HCT116 (cell line): ENCODE measurements around the gene NINJ2. TPM values are rescaled to one million over a fixed set of nuclear protein-coding genes. Genes with fewer than 3 reads are reported as not detected.

Experiments used
- ATAC-seq: fragments of 200-7000 bp; cut with Tn5 transposase; 2 replicates; pipeline ENCODE4 v1.9.1; 2020; ENCODE audit warnings: mild to moderate bottlenecking, moderate library complexity
- BruUV-seq: library from RNA; stranded (reverse); fragments of 400-500 nt; replicated peaks from 2 replicates; lab custom pipeline; 2021; lab: Mats Ljungman, UMichigan
- CTCF ChIA-PET: fragments of 300-600 bp; sonication (Branson Sonifier 250); formaldehyde crosslinking; loops from one replicate; lab custom pipeline; 2021; ENCODE audit warnings: antibody characterized with exemption; lab: Charles Lee
- POLR2A ChIA-PET: fragments of 300-600, 350-600 bp; sonication (Branson Sonifier 250); formaldehyde crosslinking; loops from one replicate; lab custom pipeline; 2021; ENCODE audit warnings: antibody characterized with exemption; lab: Charles Lee
- RAD21 ChIA-PET, 2 experiments: fragments of 300-600 bp; sonication (Branson Sonifier 250); formaldehyde crosslinking; loops; one replicate each; lab custom pipeline; 2023; ENCODE audit warnings: low total read pairs in 2 of 2; ENCODE audit not compliant: uncharacterized antibody in 2 of 2, unreplicated experiment in 2 of 2, low non-redundant PET in 1 of 2; lab: Charles Lee
- DNase-seq: peaks from one replicate; pipeline ENCODE4 v3.0.0-alpha.2; 2010; ENCODE audit warnings: low read depth, low spot score
- H2AFZ ChIP-seq: fragments of 200-600 bp; shearing (Covaris generic), sonication (generic); 2 replicates; pipeline ENCODE4 v1.6.1; 2017; ENCODE audit warnings: low read depth, mixed run types, mixed read lengths, antibody characterized with exemption, low read length; ENCODE audit not compliant: poor library complexity, severe bottlenecking
- H3K27ac ChIP-seq: 2 replicates; pipeline ENCODE4 v1.5.1; 2012; ENCODE audit warnings: low read depth, low read length
- H3K27me3 ChIP-seq: fragments of 200-600 bp; sonication (generic); 2 replicates; pipeline ENCODE4 v1.6.1; 2016; ENCODE audit warnings: mixed run types, low read length, mixed read lengths; ENCODE audit not compliant: insufficient read depth
- H3K36me3 ChIP-seq, 2 experiments: fragments of 200-500 bp in 1 of 2; fragments of 200-600 bp in 1 of 2; sonication (Bioruptor generic) in 1 of 2; sonication (generic) in 1 of 2; 2 replicates each; pipeline versions ENCODE4 v1.5.1 to v1.6.1; 2014 to 2016; ENCODE audit warnings: low read length in 2 of 2, inconsistent platforms in 1 of 2, mixed read lengths in 1 of 2, mixed run types in 1 of 2; ENCODE audit not compliant: insufficient read depth in 2 of 2, control insufficient read depth in 1 of 2
- H3K4me1 ChIP-seq, 2 experiments: fragments of 200-600 bp in 1 of 2; sonication (generic) in 1 of 2; 2 replicates each; pipeline versions ENCODE4 v1.5.1 to v1.6.1; 2012 to 2017; ENCODE audit warnings: low read length in 2 of 2, inconsistent platforms in 1 of 2, mild to moderate bottlenecking in 1 of 2, mixed read lengths in 1 of 2, mixed run types in 1 of 2, moderate library complexity in 1 of 2; ENCODE audit not compliant: insufficient read depth in 2 of 2, control insufficient read depth in 1 of 2
- H3K4me2 ChIP-seq: fragments of 200-600 bp; sonication (generic); 2 replicates; pipeline ENCODE4 v1.6.1; 2017; ENCODE audit warnings: mixed run types, low read length, mixed read lengths
- H3K4me3 ChIP-seq, 2 experiments: fragments of 200-600 bp in 1 of 2; sonication (generic) in 1 of 2; replicated peaks in 1 of 2; 2 replicates each; pipeline ENCODE4 v1.5.1; 2011 to 2016; ENCODE audit warnings: low read length in 2 of 2, control low read depth in 1 of 2, low read depth in 1 of 2, mild to moderate bottlenecking in 1 of 2, mixed read lengths in 1 of 2, mixed run types in 1 of 2
- H3K79me2 ChIP-seq: fragments of 200-600 bp; sonication (generic); 2 replicates; pipeline ENCODE4 v1.6.1; 2017; ENCODE audit warnings: mild to moderate bottlenecking, mixed run types, low read length, moderate library complexity, mixed read lengths; ENCODE audit not compliant: insufficient read depth
- H3K9ac ChIP-seq: fragments of 200-600 bp; sonication (generic); 2 replicates; pipeline ENCODE4 v1.6.1; 2016; ENCODE audit warnings: low read length, mixed read lengths
- H3K9me2 ChIP-seq: fragments of 200-600 bp; sonication (generic), shearing (Covaris generic); 2 replicates; pipeline ENCODE4 v1.6.1; 2017; ENCODE audit warnings: mixed run types, mild to moderate bottlenecking, moderate library complexity; ENCODE audit not compliant: insufficient read depth
- H3K9me3 ChIP-seq, 2 experiments: fragments of 200-500 bp in 1 of 2; fragments of 200-600 bp in 1 of 2; sonication (Bioruptor generic) in 1 of 2; sonication (generic) in 1 of 2; 2 replicates each; pipeline ENCODE4 v1.6.1; 2014 to 2017; ENCODE audit warnings: low read length in 2 of 2, mixed read lengths in 2 of 2, inconsistent platforms in 1 of 2, low read depth in 1 of 2, mild to moderate bottlenecking in 1 of 2, mixed run types in 1 of 2, moderate library complexity in 1 of 2; ENCODE audit not compliant: control insufficient read depth in 1 of 2, insufficient read depth in 1 of 2
- H4K20me1 ChIP-seq: fragments of 200-600 bp; sonication (generic), shearing (Covaris generic); 2 replicates; pipeline ENCODE4 v1.6.1; 2017; ENCODE audit warnings: mixed run types, mild to moderate bottlenecking, moderate library complexity; ENCODE audit not compliant: insufficient read depth
- CBX3 ChIP-seq: IDR thresholded peaks from 2 replicates; pipeline ENCODE4 v1.6.1; 2012; ENCODE audit warnings: low read depth
- CTCF ChIP-seq, 3 experiments: fragments of 200-600 bp in 1 of 3; sonication (generic) in 1 of 3; IDR thresholded peaks in 2 of 3; conservative IDR thresholded peaks in 1 of 3; 2 replicates each; pipeline ENCODE4 v1.5.1; 2012 to 2017; ENCODE audit warnings: low read depth in 2 of 3, low read length in 2 of 3, antibody characterized with exemption in 1 of 3, borderline replicate concordance in 1 of 3, control low read depth in 1 of 3, mild to moderate bottlenecking in 1 of 3, mixed read lengths in 1 of 3, mixed run types in 1 of 3, moderate library complexity in 1 of 3; ENCODE audit not compliant: insufficient read depth in 1 of 3
- EGR1 ChIP-seq: IDR thresholded peaks from 2 replicates; pipeline ENCODE4 v1.6.1; 2012; ENCODE audit warnings: low read depth
- ELF1 ChIP-seq: IDR thresholded peaks from 2 replicates; pipeline ENCODE4 v1.6.1; 2012; ENCODE audit warnings: low read depth, borderline replicate concordance
- EZH2 ChIP-seq: fragments of 200-600 bp; sonication (generic); IDR thresholded peaks from 2 replicates; pipeline ENCODE4 v1.6.1; 2017; ENCODE audit warnings: antibody characterized with exemption, mixed run types
- EZH2phosphoT487 ChIP-seq: fragments of 200-600 bp; IDR thresholded peaks from 2 replicates; pipeline ENCODE4 v1.6.1; 2018; ENCODE audit warnings: antibody characterized with exemption, borderline replicate concordance
- FOSL1 ChIP-seq: IDR thresholded peaks from 2 replicates; pipeline ENCODE4 v1.6.1; 2012; ENCODE audit warnings: low read depth
- MAX ChIP-seq: IDR thresholded peaks from 2 replicates; pipeline ENCODE4 v1.6.1; 2012
- POLR2A ChIP-seq: IDR thresholded peaks from 2 replicates; pipeline ENCODE4 v1.7.0; 2011; ENCODE audit warnings: borderline replicate concordance; ENCODE audit not compliant: insufficient read depth, insufficient read length; ENCODE audit errors: extremely low read depth
- POLR2AphosphoS5 ChIP-seq: IDR thresholded peaks from 2 replicates; pipeline ENCODE4 v1.6.1; 2011; ENCODE audit warnings: mild to moderate bottlenecking, low read depth, low read length, moderate library complexity
- RAD21 ChIP-seq: IDR thresholded peaks from 2 replicates; pipeline ENCODE4 v1.6.1; 2012; ENCODE audit warnings: low read depth, mild to moderate bottlenecking
- REST ChIP-seq: IDR thresholded peaks from 2 replicates; pipeline ENCODE4 v1.6.1; 2012; ENCODE audit warnings: low read depth
- SIN3A ChIP-seq: IDR thresholded peaks from 2 replicates; pipeline ENCODE4 v1.6.1; 2012; ENCODE audit warnings: low read depth
- SP1 ChIP-seq: IDR thresholded peaks from 2 replicates; pipeline ENCODE4 v1.6.1; 2012; ENCODE audit warnings: low read depth
- YY1 ChIP-seq: IDR thresholded peaks from 2 replicates; pipeline ENCODE4 v1.6.1; 2011; ENCODE audit warnings: low read length, low read depth, moderate library complexity, mild to moderate bottlenecking; ENCODE audit not compliant: insufficient replicate concordance; ENCODE audit errors: extremely low read depth
- ZFX ChIP-seq: fragments of 450-650 bp; IDR thresholded peaks from 2 replicates; pipeline ENCODE4 v1.6.1; 2017
- intact Hi-C: fragments of 100-400 bp; cut with micrococcal nuclease; formaldehyde crosslinking; loops from 2 replicates; pipeline ENCODE4 v1.10.0; 2022
- total RNA-seq: library from RNA; stranded (reverse); gene quantifications from one replicate; pipeline ENCODE4 v1.2.1, GENCODE V29; 2021; ENCODE audit not compliant: unreplicated experiment

NINJ2 gene
- total RNA-seq, 1 experiment from 2014 or later = not detected

- Histone ChIP-seq H3K27me3 (no peaks in the 10 kb centered on the region), H2AFZ (no peak overlapping the region), H3K4me3 (no peak overlapping the region), H3K27ac (no peak overlapping the region), H3K4me1 (peaks cover 0 to 4% of the 10 kb centered on the region in 2 experiments; a peak in 1 of 4 replicates), H3K4me2 (no peak overlapping the region), H3K36me3 (no peaks in the 10 kb centered on the region), H3K9me3 (no peaks in the 10 kb centered on the region), H4K20me1 (no peaks in the 10 kb centered on the region), H3K9me2 (no peaks in the 10 kb centered on the region), H3K9ac (no peak overlapping the region), H3K79me2 (no peaks in the 10 kb centered on the region)
- RAD21 ChIA-PET = interaction anchor here in 1 of 2 experiments (1.5 kb wide), 1 partner anchor 93 kb away, joined by 3 read pairs; no protein-coding TSS in a partner anchor
- CTCF ChIA-PET = interaction anchor here (1.0 to 2.6 kb wide), 4 partner anchors 10 to 1035 kb away, joined by 3 to 22 read pairs (median 6); no protein-coding TSS in a partner anchor
- DNase-seq (no peak), ATAC-seq (no peak)
- POLR2A ChIA-PET = no interaction called here
- TF ChIP-seq YY1 (no peak), SP1 (no peak), ZFX (no peak), ELF1 (no peak), CBX3 (no peak), SIN3A (no peak), FOSL1 (no peak), POLR2A (no peak), POLR2AphosphoS5 (no peak), EGR1 (no peak), RAD21 (no peak), REST (no peak), CTCF (IDR thresholded peaks at IDR 0.05 in 2 of 3, conservative IDR thresholded peaks at IDR 0.05 in 1 of 3; ENCODE audit: borderline replicate concordance in 1 of 3, insufficient read depth in 1 of 3, low read depth in 2 of 3, low read length in 2 of 3) (no peak), EZH2 (no peak), MAX (no peak), EZH2phosphoT487 (no peak)
- intact Hi-C loops = loop anchor here (1.0 kb wide), 1 partner anchor 106 kb away; no protein-coding TSS in a partner anchor
- no TSS peak for BruUV-seq
These were observed 115.3 kb downstream of the NINJ2 start for GRCh38 chr12:547883-548470.
